ENCODE data around the gene CFAP46.

DNA sequence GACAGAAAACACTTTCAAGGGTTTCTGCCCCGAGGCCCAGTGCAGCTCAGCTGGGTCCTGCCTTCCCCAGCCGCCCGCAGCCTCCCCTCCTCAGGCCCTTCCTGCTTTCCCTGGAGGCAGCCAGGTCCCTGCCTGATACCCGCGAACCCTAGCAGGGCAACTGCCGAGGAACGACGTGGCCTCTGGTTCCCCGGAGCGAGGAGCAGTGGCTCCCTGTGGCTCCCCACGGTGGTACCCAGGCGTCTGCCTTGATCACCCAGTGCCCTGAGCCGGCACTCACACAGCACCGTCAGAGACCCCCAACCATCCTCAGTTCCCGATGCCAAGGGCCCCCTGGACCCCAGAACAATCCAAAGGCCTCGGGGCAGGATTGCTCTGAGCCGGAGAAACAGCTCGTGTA lies 58.3 kb downstream of the CFAP46 start:
- TF ChIP-seq, protein P1, sequence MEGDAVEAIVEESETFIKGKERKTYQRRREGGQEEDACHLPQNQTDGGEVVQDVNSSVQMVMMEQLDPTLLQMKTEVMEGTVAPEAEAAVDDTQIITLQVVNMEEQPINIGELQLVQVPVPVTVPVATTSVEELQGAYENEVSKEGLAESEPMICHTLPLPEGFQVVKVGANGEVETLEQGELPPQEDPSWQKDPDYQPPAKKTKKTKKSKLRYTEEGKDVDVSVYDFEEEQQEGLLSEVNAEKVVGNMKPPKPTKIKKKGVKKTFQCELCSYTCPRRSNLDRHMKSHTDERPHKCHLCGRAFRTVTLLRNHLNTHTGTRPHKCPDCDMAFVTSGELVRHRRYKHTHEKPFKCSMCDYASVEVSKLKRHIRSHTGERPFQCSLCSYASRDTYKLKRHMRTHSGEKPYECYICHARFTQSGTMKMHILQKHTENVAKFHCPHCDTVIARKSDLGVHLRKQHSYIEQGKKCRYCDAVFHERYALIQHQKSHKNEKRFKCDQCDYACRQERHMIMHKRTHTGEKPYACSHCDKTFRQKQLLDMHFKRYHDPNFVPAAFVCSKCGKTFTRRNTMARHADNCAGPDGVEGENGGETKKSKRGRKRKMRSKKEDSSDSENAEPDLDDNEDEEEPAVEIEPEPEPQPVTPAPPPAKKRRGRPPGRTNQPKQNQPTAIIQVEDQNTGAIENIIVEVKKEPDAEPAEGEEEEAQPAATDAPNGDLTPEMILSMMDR (conservative IDR thresholded peaks at IDR 0.05; ENCODE audit: low read depth, low read length) = no peak
- TF ChIP-seq RAD21 (IDR thresholded peaks at IDR 0.05; ENCODE audit: low read length) = no peak
- no peak for TF ChIP-seq SMC3 (IDR thresholded peaks at IDR 0.05; ENCODE audit: low read depth, low read length)
- TF ChIP-seq POLR2A (IDR thresholded peaks at IDR 0.05; ENCODE audit: low read depth, low read length) = no peak
- TF ChIP-seq, protein P2, sequence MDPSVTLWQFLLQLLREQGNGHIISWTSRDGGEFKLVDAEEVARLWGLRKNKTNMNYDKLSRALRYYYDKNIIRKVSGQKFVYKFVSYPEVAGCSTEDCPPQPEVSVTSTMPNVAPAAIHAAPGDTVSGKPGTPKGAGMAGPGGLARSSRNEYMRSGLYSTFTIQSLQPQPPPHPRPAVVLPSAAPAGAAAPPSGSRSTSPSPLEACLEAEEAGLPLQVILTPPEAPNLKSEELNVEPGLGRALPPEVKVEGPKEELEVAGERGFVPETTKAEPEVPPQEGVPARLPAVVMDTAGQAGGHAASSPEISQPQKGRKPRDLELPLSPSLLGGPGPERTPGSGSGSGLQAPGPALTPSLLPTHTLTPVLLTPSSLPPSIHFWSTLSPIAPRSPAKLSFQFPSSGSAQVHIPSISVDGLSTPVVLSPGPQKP (IDR thresholded peaks at IDR 0.05; ENCODE audit: borderline replicate concordance, low read depth, low read length) = no peak
- TF ChIP-seq BHLHE40 (IDR thresholded peaks at IDR 0.05; ENCODE audit: low read depth, low read length) = no peak
- TF ChIP-seq, protein P3, sequence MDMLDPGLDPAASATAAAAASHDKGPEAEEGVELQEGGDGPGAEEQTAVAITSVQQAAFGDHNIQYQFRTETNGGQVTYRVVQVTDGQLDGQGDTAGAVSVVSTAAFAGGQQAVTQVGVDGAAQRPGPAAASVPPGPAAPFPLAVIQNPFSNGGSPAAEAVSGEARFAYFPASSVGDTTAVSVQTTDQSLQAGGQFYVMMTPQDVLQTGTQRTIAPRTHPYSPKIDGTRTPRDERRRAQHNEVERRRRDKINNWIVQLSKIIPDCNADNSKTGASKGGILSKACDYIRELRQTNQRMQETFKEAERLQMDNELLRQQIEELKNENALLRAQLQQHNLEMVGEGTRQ (IDR thresholded peaks at IDR 0.05; ENCODE audit: low read depth, low read length) = no peak
- TF ChIP-seq FOS (IDR thresholded peaks at IDR 0.05; ENCODE audit: low read depth, low read length) = no peak
